GM20000 (cell line): ENCODE measurements around the gene EZR.

Source experiments
- DNase-seq: peaks from one replicate; pipeline ENCODE4 v3.0.0; 2012; ENCODE audit warnings: low spot score
- TF ChIP-seq, protein P1 (sequence below): IDR thresholded peaks from 2 replicates; pipeline ENCODE4 v1.5.1; 2012; ENCODE audit warnings: mild to moderate bottlenecking, control low read depth; ENCODE audit errors: extremely low read depth, missing control alignments

Gene EZR

DNA sequence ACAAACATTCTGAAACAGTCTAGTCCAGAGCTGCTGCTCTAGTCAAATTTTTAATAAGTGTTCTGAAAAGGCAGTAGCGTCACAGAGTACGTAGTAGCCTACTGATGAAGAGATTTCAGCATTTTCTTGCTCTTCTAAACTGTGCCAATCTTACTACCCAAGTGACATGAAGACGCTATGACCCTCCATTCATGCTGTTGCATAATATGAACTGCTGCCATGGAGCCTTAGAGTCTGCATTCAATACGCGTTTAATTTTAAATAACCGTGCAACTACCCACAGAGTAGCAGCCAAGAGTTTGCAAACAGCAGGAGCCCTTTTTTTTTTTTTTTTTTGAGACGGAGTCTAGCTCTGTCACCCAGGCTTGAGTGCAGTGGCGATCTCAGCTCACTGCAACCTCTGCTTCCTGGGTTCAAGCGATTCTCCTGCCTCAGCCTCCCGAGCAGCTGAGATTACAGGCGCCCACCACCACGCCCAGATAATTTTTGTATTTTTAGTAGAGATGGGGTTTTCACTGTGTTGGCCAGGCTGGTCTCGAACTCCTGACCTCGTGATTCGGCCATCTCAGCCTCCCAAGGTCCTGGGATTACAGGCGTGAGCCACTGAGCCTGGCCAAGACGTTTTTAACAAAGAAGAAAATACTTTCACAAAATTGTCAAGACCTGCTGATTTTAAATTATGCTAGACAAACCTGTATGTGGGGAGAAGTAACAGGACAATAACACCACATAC, 44.3 kb downstream of the EZR start:
- DNase-seq = no peak
- TF ChIP-seq, protein P1, sequence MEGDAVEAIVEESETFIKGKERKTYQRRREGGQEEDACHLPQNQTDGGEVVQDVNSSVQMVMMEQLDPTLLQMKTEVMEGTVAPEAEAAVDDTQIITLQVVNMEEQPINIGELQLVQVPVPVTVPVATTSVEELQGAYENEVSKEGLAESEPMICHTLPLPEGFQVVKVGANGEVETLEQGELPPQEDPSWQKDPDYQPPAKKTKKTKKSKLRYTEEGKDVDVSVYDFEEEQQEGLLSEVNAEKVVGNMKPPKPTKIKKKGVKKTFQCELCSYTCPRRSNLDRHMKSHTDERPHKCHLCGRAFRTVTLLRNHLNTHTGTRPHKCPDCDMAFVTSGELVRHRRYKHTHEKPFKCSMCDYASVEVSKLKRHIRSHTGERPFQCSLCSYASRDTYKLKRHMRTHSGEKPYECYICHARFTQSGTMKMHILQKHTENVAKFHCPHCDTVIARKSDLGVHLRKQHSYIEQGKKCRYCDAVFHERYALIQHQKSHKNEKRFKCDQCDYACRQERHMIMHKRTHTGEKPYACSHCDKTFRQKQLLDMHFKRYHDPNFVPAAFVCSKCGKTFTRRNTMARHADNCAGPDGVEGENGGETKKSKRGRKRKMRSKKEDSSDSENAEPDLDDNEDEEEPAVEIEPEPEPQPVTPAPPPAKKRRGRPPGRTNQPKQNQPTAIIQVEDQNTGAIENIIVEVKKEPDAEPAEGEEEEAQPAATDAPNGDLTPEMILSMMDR = no peak

- no peak for DNase-seq
Measured at GRCh38 chr6:158773581-158774449, 45.4 kb downstream of the EZR start.

GRCh38 chr6:158772851-158773371, 46.3 kb downstream of the EZR start:
- no peak for DNase-seq
- TF ChIP-seq, protein P1 = no peak

More at GRCh38 chr6:158773581-158774449, 45.4 kb downstream of the EZR start:
- TF ChIP-seq, protein P1 = no peak

DNA sequence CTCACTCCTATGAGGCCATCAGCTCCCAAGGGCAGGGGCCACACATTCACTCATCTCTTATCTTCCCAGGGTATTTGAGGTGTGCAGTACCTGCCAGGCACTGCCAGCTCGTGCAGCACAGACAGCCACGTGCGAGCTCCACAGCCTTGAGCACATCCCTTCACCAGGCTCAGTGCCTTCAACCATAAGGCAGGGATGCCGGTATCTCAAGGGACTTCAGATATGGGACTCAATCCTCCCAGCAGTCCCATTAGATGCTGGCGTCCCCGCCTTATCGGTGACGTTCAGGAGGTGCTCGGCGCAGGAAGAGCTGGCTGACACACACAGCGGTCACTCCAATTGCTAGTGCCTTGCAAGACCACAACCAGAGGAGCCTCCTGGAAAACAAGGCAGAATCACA, 47.0 kb downstream of the EZR start:
- DNase-seq = no peak
- TF ChIP-seq, protein P1 = no peak

- DNase-seq = no peak
- TF ChIP-seq, protein P1 = no peak
Measured at GRCh38 chr6:158771399-158772152, 47.6 kb downstream of the EZR start.

GRCh38 chr6:158770533-158771330, 48.4 kb downstream of the EZR start:
- TF ChIP-seq, protein P1 = no peak

More at GRCh38 chr6:158770533-158771330, 48.4 kb downstream of the EZR start:
- no peak for DNase-seq
